Measurements from ENCODE around the gene RPS18. TPM values are rescaled to one million over a fixed set of nuclear protein-coding genes. Genes with fewer than 3 reads are reported as not detected.

RPS18 gene
- 3,899 and 4,707 TPM in 2 replicates for total RNA-seq

DNA sequence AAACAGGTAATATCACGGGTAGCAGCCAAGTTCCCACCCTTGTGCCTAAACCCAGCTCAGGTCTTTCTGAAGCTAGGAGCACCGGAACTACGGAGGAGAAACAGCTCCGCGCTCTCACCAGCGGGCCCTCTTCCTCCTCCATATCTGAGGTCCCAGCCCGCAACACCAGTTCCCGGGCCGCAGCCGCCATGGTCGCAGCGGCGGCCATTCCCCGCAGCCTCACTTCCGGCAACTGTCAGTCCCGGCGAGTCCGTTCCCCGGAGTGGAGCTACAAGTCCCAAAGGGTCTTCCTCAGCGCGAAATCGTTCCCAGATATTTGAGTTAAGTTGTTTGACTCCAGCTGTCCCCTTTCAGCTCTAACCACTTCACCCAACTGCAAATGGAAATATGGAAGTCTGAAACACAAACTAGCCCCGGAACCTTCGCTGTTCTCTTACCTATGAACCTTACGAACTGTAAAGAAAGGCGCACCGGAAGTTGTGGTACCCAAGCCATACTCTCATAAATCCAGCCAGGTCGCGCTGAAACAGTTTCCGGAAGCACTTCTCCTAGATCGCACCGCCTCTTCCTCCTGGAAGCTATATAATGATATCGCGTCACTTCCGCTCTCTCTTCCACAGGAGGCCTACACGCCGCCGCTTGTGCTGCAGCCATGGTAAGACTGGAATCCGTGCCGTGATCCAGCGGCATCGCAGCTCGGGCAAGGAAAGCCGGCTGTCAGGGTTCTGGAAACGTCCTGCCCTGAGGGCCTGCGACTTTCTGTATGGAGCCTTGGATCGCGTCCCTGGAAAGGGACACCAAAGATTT is at the start of gene RPS18, which contains the start of gene VPS52:
RPS18 (plus strand) TSS at position 608 of the 807 bp plus-strand sequence; CDS start at position 653, 45 bp downstream.
VPS52 (minus strand) TSS at position 409 of the 807 bp plus-strand sequence; CDS start at position 208, 201 bp downstream.

DNA sequence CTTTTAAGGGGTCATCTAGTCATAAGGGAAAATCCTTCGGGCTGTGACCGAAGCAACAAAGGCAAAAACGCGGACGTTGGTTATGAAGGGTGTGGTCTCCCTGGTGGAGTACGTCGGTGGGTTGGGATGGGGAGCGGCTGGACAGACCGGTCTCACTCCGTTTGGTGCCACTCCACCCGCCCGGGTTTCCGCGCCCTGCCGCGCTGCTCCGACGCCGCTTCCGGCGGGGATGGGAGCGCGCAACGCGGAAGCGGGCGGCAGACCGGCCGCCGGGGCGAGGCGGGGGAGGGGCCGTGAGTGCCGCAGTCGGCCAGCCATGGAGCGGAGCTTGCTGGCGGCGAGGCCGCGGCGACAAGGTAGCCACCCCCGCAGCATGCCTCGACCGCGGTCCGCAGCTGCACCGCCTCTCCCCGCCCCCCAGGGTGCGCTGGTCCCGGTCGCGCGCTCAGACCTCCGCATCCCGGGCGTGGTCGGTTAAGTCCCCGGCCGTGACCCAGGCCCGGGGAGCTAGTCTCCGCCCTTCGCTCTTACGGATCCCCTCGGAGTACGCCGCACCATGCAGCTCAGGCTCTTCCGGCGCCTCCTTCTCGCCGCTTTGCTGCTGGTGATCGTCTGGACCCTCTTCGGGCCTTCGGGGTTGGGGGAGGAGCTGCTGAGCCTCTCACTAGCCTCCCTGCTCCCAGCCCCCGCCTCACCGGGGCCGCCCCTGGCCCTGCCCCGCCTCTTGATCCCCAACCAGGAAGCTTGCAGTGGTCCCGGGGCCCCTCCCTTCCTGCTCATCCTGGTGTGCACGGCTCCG is 5.2 kb downstream of the RPS18 start, which contains the start of gene B3GALT4:
B3GALT4 (plus strand) TSS at position 260 of the 799 bp plus-strand sequence; CDS start at position 557, 297 bp downstream.

DNA sequence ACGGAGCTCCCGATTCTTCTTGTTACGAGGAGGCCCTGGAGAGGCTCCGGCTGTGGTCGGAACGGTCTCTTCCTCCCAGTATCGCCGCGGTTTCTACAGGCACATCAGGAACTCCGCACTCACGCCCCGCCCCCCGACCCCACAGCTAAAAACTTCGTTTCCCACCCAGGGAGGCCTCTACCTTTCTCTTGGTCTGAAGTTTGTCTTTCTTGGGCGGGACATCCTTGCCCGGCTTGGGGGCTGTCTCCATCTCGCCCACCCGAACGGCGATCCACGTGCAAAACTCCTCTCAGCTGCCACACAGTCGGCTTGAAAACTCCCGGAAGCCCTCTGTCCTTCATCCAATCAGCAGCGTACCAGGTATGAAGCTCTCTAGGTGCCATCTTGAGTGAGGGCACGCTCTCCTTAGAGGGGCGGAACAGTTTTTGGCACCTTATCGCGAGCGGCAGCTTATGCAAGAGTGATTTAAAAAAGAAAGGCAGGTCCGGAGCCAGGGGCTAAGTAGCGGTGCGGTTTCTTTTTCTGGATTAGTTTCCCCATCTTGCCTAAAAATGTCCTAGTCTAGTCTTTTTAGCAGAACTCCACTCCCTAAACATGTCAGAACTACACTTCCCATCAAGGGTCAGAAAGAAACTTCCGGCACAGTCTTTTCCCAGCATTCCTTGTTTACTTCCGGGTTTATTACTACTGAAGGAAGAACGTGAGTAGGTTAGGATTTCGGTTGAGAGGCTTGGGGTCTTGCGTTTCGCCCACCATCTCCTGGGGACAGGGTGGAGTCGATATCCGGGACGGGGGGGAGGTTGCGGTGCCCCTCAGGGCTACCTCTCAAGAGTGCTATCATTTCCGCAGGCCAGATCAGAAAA is 17.3 kb downstream of the RPS18 start, which contains the start of the genes PFDN6 and WDR46:
PFDN6 (plus strand) TSS at position 681 of the 863 bp plus-strand sequence. CDS start 256 bp downstream, outside the sequence.
WDR46 (minus strand) TSS at position 319 of the 863 bp plus-strand sequence; CDS start at position 250, 69 bp downstream.

DNA sequence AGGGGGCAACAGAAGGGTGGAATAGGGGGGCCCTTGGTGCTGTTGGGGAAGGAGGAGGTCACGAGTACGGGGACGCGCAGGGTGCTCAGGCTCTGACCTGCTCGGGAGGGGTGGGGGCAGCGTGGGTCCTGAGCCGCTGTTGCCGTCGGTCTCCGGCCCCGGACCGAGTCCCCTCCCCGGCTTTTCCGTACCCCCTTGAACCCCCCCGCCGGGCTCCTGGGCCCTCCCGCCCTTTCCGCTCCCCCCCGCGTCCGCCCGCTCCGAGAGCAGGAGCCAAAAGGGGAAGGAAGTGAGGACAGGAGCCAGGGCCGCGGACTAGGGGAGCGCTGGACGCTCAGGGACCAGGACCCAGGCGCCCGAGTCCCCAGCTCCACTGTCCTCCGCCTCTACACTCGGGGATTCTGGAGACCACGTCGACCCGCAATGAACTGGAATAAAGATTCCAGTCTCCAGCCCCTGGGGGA is 26.9 kb downstream of the RPS18 start, which contains the start of gene RGL2:
RGL2 (minus strand) TSS at position 170 of the 464 bp plus-strand sequence. CDS start 332 bp downstream, outside the sequence.

DNA sequence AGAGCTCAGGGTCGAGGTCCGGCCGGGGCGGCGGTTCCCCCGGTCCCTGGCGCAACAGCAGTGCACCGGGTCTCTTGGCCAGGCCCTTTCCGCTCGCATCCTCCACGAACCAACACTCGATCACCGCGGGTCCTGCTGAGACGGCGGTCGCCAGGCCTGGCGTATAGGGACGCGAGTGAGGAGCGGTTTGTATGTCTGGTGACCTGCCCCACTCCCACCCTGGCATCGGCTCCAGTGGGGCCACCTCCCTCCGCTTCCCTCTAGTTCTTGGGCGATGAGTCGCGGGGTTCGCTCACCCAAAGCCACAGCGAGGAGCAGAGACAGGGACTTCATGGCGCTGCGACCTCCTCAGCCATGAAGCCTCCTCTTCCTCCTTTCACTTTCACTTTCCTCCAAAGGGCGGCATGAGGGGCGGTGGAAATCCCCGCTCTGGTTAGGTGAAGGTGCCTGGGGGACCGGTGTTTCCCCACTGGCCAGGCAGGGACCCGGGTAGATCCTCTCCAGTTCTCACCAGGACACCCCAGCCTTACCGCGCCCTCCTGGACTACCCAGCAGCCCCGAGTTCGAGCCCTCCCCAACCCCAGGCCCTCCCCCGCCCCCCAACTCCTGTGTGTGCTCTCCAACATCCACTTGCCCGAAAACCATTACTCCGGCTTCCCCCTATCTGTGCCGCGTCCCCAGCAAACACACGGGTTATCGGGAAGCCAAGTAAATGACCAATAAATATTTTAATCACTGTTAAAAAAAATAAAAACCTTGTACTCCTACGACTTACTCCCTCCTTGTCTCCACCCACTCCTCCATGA is 42.0 kb downstream of the RPS18 start, which contains the start of gene TAPBP:
TAPBP (minus strand) TSS at position 370 of the 806 bp plus-strand sequence; CDS start at position 333, 37 bp downstream.

DNA sequence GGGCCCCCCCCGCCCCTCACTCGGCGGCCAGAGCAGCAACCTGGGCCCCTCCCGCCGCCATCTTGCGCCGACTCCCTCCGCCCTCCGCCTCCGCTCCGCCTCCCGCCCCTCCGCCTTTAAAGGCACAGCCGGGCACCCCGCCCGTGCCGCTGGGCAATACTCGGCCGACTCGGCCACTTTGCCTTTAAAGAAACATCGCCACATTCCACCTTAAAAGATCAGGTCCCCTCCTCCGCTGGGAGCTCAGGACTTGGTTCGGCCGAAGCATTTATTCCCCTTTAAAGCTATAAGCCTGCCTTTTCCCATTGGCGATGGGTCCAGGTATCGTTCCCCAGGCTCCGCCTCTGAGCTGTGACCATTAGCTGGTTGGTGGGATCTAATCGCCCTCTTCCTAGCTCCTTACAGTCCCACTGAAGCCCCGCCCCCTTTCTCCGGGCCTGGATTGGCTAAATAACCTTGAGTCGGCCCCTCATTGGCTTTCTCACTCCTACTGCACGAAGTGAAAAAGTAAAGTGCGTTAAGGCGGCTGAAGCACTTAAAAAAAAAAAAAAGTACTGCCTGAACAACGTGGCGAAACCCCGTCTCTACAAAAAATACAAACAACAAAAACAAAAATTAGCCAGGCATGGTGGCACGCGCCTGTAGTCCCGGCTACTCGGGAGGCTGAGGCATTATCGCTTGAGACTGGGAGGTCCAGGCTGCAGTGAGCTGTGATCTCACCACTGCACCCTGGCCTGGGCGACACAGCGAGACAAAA is 46.0 kb downstream of the RPS18 start, which contains the start of gene ZBTB22:
ZBTB22 (minus strand) TSS at position 76 of the 757 bp plus-strand sequence. CDS start 828 bp downstream, outside the sequence.

Other genes with a start within 250 kb of the RPS18 start
- gene HLA-DPA1, start 198.4 kb upstream of the RPS18 start, total RNA-seq = 2.8 and 7.6 TPM in 2 replicates
- gene HLA-DPB1, start 196.1 kb upstream of the RPS18 start, total RNA-seq = 4.1 and 10.1 TPM in 2 replicates
- 0.05 and 0.06 TPM in 2 replicates for gene COL11A2, start 79.6 kb upstream of the RPS18 start, total RNA-seq
- 19.2 and 20.3 TPM in 2 replicates for gene RXRB, start 71.4 kb upstream of the RPS18 start, total RNA-seq
- gene SLC39A7, start 71.2 kb upstream of the RPS18 start, total RNA-seq = 133 and 143 TPM in 2 replicates
- gene HSD17B8, start 67.4 kb upstream of the RPS18 start, total RNA-seq = 2.2 and 6.6 TPM in 2 replicates
- gene RING1, start 63.6 kb upstream of the RPS18 start, total RNA-seq = 13.6 and 13.9 TPM in 2 replicates
- 13.3 and 29.0 TPM in 2 replicates for gene VPS52, start 199 bp upstream of the RPS18 start, total RNA-seq
- 2.3 and 2.7 TPM in 2 replicates for gene B3GALT4, start 5.0 kb downstream of the RPS18 start, total RNA-seq
- gene WDR46, start 17.2 kb downstream of the RPS18 start, total RNA-seq = 55.5 and 57.8 TPM in 2 replicates
- 45.7 and 55.3 TPM in 2 replicates for gene PFDN6, start 17.5 kb downstream of the RPS18 start, total RNA-seq
- 16.1 and 17.8 TPM in 2 replicates for gene RGL2, start 26.9 kb downstream of the RPS18 start, total RNA-seq
- gene TAPBP, start 42.0 kb downstream of the RPS18 start, total RNA-seq = 47.9 and 50.1 TPM in 2 replicates
- 13.9 and 17.1 TPM in 2 replicates for gene ZBTB22, start 45.7 kb downstream of the RPS18 start, total RNA-seq
- 33.6 and 35.2 TPM in 2 replicates for gene DAXX, start 50.9 kb downstream of the RPS18 start, total RNA-seq
- 1.3 and 5.0 TPM in 2 replicates for gene KIFC1, start 119.7 kb downstream of the RPS18 start, total RNA-seq
- gene PHF1, start 138.9 kb downstream of the RPS18 start, total RNA-seq = 22.2 and 32.6 TPM in 2 replicates
- 124 and 165 TPM in 2 replicates for gene CUTA, start 146.0 kb downstream of the RPS18 start, total RNA-seq
- gene SYNGAP1, start 148.0 kb downstream of the RPS18 start, total RNA-seq = 8.1 TPM in 2 replicates
- 2.6 and 4.7 TPM in 2 replicates for gene ZBTB9, start 182.5 kb downstream of the RPS18 start, total RNA-seq